Adipocyte (in vitro differentiated cells): ENCODE data around the gene PAGE4.

ENCODE experiments used
- DNase-seq: peaks from one replicate; pipeline ENCODE4 v3.0.0-alpha.2; 2015; ENCODE audit warnings: low read depth
- H3K27me3 ChIP-seq: replicated peaks from 2 replicates; pipeline ENCODE4 v1.7.0; 2013; ENCODE audit warnings: mild to moderate bottlenecking, low read length, moderate library complexity; ENCODE audit not compliant: control insufficient read depth, insufficient read depth
- H3K36me3 ChIP-seq: 2 replicates; pipeline ENCODE4 v1.7.0; 2013; ENCODE audit warnings: low read length, mild to moderate bottlenecking, moderate library complexity; ENCODE audit not compliant: control insufficient read depth, insufficient read depth, severe bottlenecking
- H3K4me1 ChIP-seq: 2 replicates; pipeline ENCODE4 v1.7.0; 2013; ENCODE audit warnings: mild to moderate bottlenecking, low read length, moderate library complexity; ENCODE audit not compliant: control insufficient read depth, insufficient read depth
- H3K4me3 ChIP-seq: 2 replicates; pipeline ENCODE4 v1.7.0; 2013; ENCODE audit warnings: mild to moderate bottlenecking, low read length, moderate library complexity
- H3K9ac ChIP-seq: 2 replicates; pipeline ENCODE4 v1.7.0; 2013; ENCODE audit warnings: mild to moderate bottlenecking, low read length, moderate library complexity
- H3K9me3 ChIP-seq: 2 replicates; pipeline ENCODE4 v1.7.0; 2013; ENCODE audit warnings: mild to moderate bottlenecking, low read length, moderate library complexity; ENCODE audit not compliant: control insufficient read depth

PAGE4 gene

DNA sequence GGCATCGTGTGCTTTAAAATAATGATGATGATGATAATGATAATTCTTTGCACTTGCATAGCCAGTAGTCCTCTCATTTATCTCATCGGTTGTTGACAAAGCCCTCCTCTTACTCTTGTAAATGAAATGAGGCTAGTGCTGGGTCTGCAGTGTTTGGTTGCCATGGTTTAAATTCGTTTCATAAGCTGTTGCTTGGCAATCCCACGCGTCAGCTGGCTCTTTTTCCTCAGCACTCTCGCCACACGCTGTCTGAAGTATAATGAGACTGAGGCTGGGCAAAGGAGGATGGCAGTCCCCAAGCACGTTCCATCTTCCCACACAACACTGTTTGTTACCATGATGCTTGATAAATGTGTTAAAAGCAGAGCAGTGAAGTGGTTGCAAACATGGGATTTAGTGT lies 15.5 kb downstream of the PAGE4 start:
- Histone ChIP-seq H3K4me1 (no peaks in the 10 kb centered on the region), H3K9me3 (peaks cover 49% of the 10 kb centered on the region), H3K27me3 (peaks cover 27% of the 10 kb centered on the region), H3K36me3 (no peaks in the 10 kb centered on the region), H3K9ac (no peak overlapping the region), H3K4me3 (no peak overlapping the region)
- DNase-seq, result no peak

DNA sequence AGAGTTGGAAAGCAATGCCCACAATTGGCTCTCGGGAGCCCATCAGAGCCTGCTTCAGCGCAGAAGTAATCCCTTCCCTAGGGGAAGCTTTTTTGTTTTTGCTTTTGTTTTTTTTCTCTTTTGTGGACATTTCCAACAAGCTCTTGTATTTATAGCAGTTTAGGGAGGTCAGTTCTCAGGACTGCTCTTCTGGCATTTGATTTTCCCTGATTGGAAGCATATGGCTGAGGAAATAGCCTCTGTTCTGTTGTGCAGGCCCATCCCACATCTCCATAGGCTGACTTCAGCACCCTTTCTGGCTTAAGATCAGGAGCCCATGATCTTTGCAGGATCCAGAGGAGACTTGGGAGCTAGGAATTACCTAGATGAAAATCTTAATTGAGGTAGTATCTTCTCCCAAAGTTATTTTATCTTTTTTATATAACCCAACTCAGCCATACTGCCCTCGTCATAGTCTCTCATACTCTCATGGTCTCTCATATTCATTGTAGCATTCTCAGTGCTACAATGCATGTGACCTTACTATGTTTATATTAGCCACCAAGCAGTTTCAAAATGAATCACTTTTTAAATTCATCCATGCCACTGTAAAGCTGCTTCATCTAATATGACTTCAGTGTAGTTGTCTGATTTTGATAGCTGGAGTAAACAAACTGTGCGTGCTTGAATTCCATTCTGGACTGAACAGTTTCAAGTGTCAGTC lies 16.7 kb downstream of the PAGE4 start:
- Histone ChIP-seq H3K36me3 (no peaks in the 10 kb centered on the region), H3K4me1 (no peaks in the 10 kb centered on the region), H3K4me3 (no peak overlapping the region), H3K9ac (no peak overlapping the region), H3K9me3 (peaks cover 54% of the 10 kb centered on the region), H3K27me3 (peaks cover 25% of the 10 kb centered on the region)
- no peak for DNase-seq

DNA sequence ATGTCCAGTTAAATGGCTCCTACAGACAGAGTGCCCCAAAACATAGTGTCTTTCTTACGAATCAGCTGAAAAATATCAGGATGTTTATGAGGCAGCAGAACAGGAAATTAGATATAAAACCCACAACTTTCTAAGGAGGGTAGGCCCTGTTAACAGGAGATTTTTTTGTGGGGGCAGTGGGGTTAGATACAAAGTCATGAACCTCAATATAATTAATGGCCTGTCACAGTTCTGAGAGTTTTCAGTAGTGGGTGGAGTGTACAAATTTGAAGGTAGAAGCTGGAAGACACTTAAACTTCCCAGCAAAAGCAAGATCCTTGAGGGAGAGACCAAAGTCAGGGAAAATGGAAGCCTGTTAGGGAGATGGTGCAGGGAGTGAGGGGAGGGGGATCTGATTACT lies 17.4 kb downstream of the PAGE4 start:
- Histone ChIP-seq H3K36me3 (no peaks in the 10 kb centered on the region), H3K27me3 (peaks cover 25% of the 10 kb centered on the region), H3K9me3 (peaks cover 54% of the 10 kb centered on the region), H3K4me1 (no peaks in the 10 kb centered on the region), H3K9ac (no peak overlapping the region), H3K4me3 (no peak overlapping the region)
- DNase-seq, result no peak

DNA sequence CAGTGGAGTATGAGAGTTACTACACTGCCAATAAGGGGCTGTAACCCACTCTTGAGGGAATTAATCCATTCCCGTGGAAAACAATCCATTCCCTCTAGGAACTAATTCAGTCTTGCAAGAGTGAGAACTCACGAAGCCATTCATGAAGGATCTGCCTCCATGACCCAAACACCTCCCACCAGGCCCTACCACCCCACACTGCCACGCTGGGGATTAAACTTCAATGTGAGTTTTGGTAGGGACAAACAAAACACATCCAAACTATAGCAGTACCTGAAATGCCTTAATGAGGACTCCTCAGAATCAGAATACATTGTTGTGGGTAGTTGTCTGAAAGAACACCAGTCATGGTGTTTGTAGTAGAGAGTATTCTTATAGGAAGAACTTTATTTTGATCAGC lies 19.2 kb downstream of the PAGE4 start:
- DNase-seq, result no peak
- H3K4me1 ChIP-seq, result no peaks in the 10 kb centered on the region
- H3K4me3 ChIP-seq, result no peak overlapping the region
- H3K9ac ChIP-seq, result no peak overlapping the region
- H3K9me3 ChIP-seq, result peaks cover 72% of the 10 kb centered on the region
- peaks cover 30% of the 10 kb centered on the region for H3K27me3 ChIP-seq
- no peaks in the 10 kb centered on the region for H3K36me3 ChIP-seq

DNA sequence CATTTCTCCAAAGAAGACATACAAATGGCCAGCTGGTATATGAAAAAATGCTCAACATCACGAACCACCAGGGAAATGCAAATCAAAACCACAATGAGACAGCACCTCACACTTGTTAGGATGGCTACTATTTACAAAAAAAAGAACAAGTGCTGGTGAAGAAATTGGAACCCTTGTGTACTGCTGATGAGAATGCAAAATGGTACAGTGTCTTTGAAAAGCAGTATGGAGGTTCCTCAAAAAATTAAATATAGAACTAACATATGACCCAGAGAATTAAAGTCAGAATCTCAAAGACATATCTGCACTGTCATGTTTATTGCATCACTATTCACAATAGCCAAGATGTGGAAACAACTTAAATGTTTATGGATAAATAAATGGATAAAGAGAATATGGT lies 20.9 kb downstream of the PAGE4 start:
- Histone ChIP-seq H3K9ac (no peak overlapping the region), H3K4me3 (no peak overlapping the region), H3K4me1 (no peaks in the 10 kb centered on the region), H3K9me3 (peaks cover 83% of the 10 kb centered on the region), H3K36me3 (no peaks in the 10 kb centered on the region), H3K27me3 (peaks cover 43% of the 10 kb centered on the region)
- DNase-seq, result no peak

DNA sequence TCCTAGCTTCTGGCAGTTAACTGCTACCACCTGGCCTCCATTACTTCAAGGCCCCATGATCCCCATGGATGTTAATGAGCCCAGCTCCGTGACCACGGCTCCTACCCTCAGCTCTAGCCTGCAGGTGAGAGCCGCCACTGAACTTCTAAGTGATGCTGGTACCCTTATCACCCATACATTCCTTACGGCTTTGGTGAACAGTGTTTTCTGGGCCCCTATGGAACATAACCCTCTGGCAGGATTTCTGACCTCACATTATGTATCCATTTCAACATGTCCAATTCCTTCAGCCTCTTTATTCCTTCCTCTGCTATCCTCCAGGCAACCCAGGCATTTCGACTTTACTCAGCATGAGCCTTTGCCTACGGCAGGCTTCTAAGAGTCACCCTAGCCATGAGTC lies 24.6 kb downstream of the PAGE4 start:
- H3K9me3 ChIP-seq, result peaks cover 60% of the 10 kb centered on the region
- H3K4me3 ChIP-seq, result no peak overlapping the region
- H3K27me3 ChIP-seq, result peaks cover 38% of the 10 kb centered on the region
- no peaks in the 10 kb centered on the region for H3K36me3 ChIP-seq
- no peak for DNase-seq
- no peak overlapping the region for H3K9ac ChIP-seq
- H3K4me1 ChIP-seq, result no peaks in the 10 kb centered on the region

DNA sequence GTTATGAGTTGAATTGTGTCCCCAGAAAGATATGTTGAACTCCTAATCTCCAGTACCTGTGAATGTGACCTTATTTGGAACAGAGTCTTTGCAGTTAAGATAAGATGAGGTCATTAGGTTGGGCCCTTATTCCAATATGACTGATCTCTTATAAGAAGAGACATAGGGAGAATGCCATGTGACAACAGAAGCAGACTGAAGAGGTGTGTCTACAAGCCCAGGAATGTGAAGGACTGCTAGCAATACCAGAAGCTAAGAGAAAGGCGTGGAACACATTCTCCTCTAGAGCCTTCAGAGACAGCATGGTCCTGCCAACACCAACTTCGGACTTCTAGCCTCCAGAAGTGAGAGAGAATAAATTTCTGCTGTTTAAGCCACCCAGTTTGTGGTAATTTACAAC lies 27.7 kb downstream of the PAGE4 start:
- Histone ChIP-seq H3K27me3 (peaks cover 40% of the 10 kb centered on the region), H3K9me3 (peaks cover 45% of the 10 kb centered on the region), H3K4me3 (no peak overlapping the region), H3K4me1 (no peaks in the 10 kb centered on the region), H3K36me3 (no peaks in the 10 kb centered on the region), H3K9ac (no peak overlapping the region)
- no peak for DNase-seq

DNA sequence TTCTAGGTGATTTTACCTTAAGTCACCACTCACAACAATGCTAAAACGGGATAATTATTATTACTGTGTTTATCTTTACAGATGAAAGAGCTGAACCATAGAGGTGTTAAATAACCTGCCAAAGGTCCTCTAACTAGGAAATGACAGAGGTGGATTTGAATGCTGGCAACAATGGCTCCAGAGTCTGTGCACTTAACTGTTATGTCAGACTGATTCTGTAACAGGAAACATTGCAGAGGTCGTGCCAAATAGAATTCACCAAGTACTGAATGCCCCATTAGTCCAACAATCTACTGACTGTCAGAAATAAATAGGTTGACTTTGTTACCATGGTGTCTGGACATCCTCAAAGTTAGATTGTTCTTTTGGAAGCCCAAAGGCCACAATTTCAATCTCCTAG lies 29.2 kb downstream of the PAGE4 start:
- H3K9ac ChIP-seq, result no peak overlapping the region
- DNase-seq, result no peak
- H3K4me1 ChIP-seq, result no peaks in the 10 kb centered on the region
- no peak overlapping the region for H3K4me3 ChIP-seq
- H3K27me3 ChIP-seq, result peaks cover 33% of the 10 kb centered on the region
- H3K9me3 ChIP-seq, result peaks cover 34% of the 10 kb centered on the region
- H3K36me3 ChIP-seq, result no peaks in the 10 kb centered on the region

DNA sequence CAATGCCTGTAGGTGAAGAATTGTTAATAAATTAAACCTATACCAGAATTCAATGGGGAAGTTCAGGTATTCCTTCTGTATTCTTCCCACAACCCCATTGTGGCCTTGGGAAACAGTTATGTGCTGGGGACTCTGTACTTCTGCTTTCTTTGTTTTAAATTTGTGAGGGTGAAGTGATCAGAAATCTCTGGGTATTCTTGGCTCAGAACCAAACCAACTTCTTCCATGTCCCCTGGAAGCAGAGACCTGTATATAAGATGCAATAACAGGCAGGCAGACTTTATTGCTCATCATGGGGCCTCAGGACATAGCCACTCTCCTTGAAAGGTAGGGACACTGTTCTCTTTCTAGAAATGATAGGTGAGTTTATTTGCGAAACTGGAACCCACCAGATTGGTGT lies 30.4 kb downstream of the PAGE4 start:
- Histone ChIP-seq H3K9me3 (peaks cover 24% of the 10 kb centered on the region), H3K4me3 (no peak overlapping the region), H3K36me3 (no peaks in the 10 kb centered on the region), H3K4me1 (no peaks in the 10 kb centered on the region), H3K27me3 (peaks cover 22% of the 10 kb centered on the region), H3K9ac (no peak overlapping the region)
- DNase-seq, result no peak

DNA sequence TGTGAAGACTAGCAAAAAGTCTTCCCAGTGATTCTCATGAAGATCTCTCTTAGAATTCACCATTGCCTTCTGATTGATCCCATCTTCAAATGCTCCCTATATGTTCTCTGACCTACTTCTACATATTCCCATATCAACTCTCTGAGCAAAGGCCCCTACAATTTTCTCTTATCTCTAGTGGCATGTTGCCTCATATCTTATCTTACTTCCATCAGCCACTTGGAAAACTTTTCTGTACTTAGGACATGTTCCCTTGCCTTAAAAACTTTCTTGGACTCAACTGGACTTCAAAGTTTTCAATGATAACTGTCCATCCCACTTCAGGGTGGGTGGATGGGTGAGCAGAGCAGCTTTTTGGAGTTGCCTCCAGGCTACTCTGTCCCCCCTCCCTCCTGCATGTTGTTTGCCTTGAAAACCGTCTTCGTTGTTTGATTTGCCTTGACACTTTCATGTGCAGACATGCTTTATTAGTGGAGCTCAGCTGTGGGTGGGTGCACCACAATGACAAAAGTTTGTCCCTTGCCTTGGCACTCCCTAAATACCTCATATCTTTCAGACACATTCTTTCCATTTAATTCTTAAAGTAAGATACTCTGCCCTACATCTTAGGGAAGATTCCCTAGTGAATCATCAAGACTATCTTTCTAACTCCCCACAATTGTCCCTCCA lies 31.9 kb downstream of the PAGE4 start:
- peaks cover 10% of the 10 kb centered on the region for H3K9me3 ChIP-seq
- DNase-seq, result no peak
- no peaks in the 10 kb centered on the region for H3K4me1 ChIP-seq
- peaks cover 17% of the 10 kb centered on the region for H3K27me3 ChIP-seq
- no peaks in the 10 kb centered on the region for H3K36me3 ChIP-seq
- no peak overlapping the region for H3K4me3 ChIP-seq
- H3K9ac ChIP-seq, result no peak overlapping the region

DNA sequence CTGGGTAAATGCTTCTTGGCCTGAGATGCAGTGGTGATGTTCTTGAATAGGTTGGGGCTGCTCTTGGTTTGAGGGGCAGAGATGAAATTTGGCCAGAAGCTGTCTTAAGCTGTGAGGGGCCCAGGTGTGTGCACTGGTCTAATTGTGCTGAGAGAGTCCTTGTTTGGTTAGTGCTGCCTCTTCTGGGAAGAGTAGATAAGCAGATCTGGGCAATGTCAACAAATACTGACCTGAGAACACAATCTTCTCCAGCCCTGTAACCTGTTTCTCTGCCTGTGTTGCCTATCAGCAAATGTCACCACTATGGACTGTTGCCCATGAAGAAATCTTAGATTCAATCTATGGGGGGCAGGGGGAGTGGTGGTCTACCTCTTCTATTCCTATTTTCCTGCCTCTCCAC lies 33.0 kb downstream of the PAGE4 start:
- peaks cover 18% of the 10 kb centered on the region for H3K27me3 ChIP-seq
- no peaks in the 10 kb centered on the region for H3K36me3 ChIP-seq
- peaks cover 7% of the 10 kb centered on the region for H3K9me3 ChIP-seq
- no peak for DNase-seq
- H3K4me3 ChIP-seq, result no peak overlapping the region
- H3K4me1 ChIP-seq, result no peaks in the 10 kb centered on the region
- H3K9ac ChIP-seq, result no peak overlapping the region

DNA sequence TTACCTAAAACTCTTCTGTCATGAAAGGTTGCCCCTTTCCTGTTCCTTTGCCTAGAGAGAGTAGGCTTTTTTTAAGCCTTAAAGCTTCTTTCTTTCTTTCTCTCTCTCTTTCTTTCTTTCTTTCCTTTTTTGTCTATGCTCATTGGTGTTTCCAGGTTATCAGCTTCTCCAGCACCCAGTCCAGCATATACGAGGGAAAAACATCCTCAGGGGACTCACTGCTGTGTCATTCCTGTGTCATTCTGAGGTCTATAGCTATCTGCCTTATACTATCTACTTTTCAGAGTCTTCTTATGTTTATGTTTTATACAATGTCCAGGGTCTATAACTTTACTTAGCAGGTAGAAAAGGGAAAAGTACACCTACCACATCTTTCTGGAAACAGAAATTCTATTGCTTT lies 39.6 kb downstream of the PAGE4 start:
- no peaks in the 10 kb centered on the region for H3K4me1 ChIP-seq
- H3K27me3 ChIP-seq, result peaks cover 29% of the 10 kb centered on the region
- H3K36me3 ChIP-seq, result no peaks in the 10 kb centered on the region
- H3K9ac ChIP-seq, result no peak overlapping the region
- no peak for DNase-seq
- no peak overlapping the region for H3K4me3 ChIP-seq
- no peaks in the 10 kb centered on the region for H3K9me3 ChIP-seq
